Caco-2 (cell line): Measurements from ENCODE around the gene GLRA2. TPM values are rescaled to one million over a fixed set of nuclear protein-coding genes. Genes with fewer than 3 reads are reported as not detected.

ENCODE experiments used
- BruUV-seq: library from RNA; stranded (reverse); fragments of 400-500 nt; replicated peaks from 2 replicates; lab custom pipeline; 2021; lab: Mats Ljungman, UMichigan
- CTCF ChIA-PET: fragments of 300-600 bp; sonication (Branson Sonifier 250); formaldehyde crosslinking; loops from one replicate; lab custom pipeline; 2022; ENCODE audit warnings: antibody characterized with exemption; lab: Charles Lee
- POLR2A ChIA-PET: fragments of 300-600 bp; sonication (Branson Sonifier 250); formaldehyde crosslinking; loops from one replicate; lab custom pipeline; 2022; ENCODE audit warnings: antibody characterized with exemption; lab: Charles Lee
- DNase-seq, 2 experiments: peaks; one replicate each; pipeline versions ENCODE4 v3.0.0 to v3.0.0-alpha.2; 2020 to 2022
- H3K27me3 ChIP-seq: replicated peaks from 2 replicates; pipeline ENCODE4 v1.6.0; 2011; ENCODE audit warnings: low read length; ENCODE audit not compliant: control insufficient read depth, insufficient read depth
- H3K36me3 ChIP-seq: 2 replicates; pipeline ENCODE4 v1.5.1; 2011; ENCODE audit warnings: low read length; ENCODE audit not compliant: control insufficient read depth, insufficient read depth
- H3K4me1 ChIP-seq: fragments of 250-450 bp; sonication (Bioruptor Pico); 2 replicates; pipeline ENCODE4 v1.5.1; 2020; ENCODE audit warnings: mild to moderate bottlenecking
- H3K4me3 ChIP-seq: 2 replicates; pipeline ENCODE4 v1.5.1; 2011; ENCODE audit warnings: low read depth, mild to moderate bottlenecking, control low read depth, low read length
- H3K9me3 ChIP-seq: fragments of 250-450 bp; sonication (Bioruptor Pico); 2 replicates; pipeline ENCODE4 v1.5.1; 2020; ENCODE audit warnings: mild to moderate bottlenecking, moderate library complexity
- H3K27ac Mint-ChIP-seq: one replicate; pipeline ENCODE4 v1.8.0; 2022; ENCODE audit warnings: mixed read lengths; ENCODE audit not compliant: unreplicated experiment
- H3K27me3 Mint-ChIP-seq: one replicate; pipeline ENCODE4 v1.8.0; 2022; ENCODE audit warnings: mixed read lengths; ENCODE audit not compliant: insufficient read depth, unreplicated experiment
- H3K36me3 Mint-ChIP-seq: one replicate; pipeline ENCODE4 v1.8.0; 2022; ENCODE audit warnings: mild to moderate bottlenecking, mixed read lengths; ENCODE audit not compliant: insufficient read depth, unreplicated experiment
- H3K4me1 Mint-ChIP-seq: one replicate; pipeline ENCODE4 v1.8.0; 2022; ENCODE audit warnings: low read depth, mixed read lengths; ENCODE audit not compliant: unreplicated experiment
- H3K4me3 Mint-ChIP-seq: one replicate; pipeline ENCODE4 v1.8.0; 2022; ENCODE audit warnings: mild to moderate bottlenecking, moderate library complexity, mixed read lengths; ENCODE audit not compliant: unreplicated experiment
- H3K9me3 Mint-ChIP-seq: one replicate; pipeline ENCODE4 v1.8.0; 2022; ENCODE audit warnings: mixed read lengths; ENCODE audit not compliant: unreplicated experiment
- intact Hi-C: fragments of 100-400 bp; cut with micrococcal nuclease; formaldehyde crosslinking; loops from one replicate; pipeline ENCODE4 v1.10.0; 2022; ENCODE audit not compliant: unreplicated experiment
- total RNA-seq: library from RNA; stranded (reverse); gene quantifications from 2 replicates; pipeline ENCODE4 v1.2.3, GENCODE V29; 2022
- TF ChIP-seq, protein P1 (sequence below), 2 experiments: fragments of 200-600 bp in 1 of 2; IDR thresholded peaks; 1 replicate in 1 of 2; 2 replicates in 1 of 2; pipeline versions ENCODE4 v1.5.1 to v1.8.0; 2011 to 2022; ENCODE audit warnings: antibody characterized with exemption in 1 of 2, control low read depth in 1 of 2, inconsistent platforms in 1 of 2, low read depth in 1 of 2, low read length in 1 of 2, mild to moderate bottlenecking in 1 of 2, moderate library complexity in 1 of 2; ENCODE audit not compliant: insufficient read depth in 1 of 2, severe bottlenecking in 1 of 2, unreplicated experiment in 1 of 2

GLRA2 gene
- total RNA-seq, 1 experiment from 2014 or later: not detected

- TF ChIP-seq, protein P1, sequence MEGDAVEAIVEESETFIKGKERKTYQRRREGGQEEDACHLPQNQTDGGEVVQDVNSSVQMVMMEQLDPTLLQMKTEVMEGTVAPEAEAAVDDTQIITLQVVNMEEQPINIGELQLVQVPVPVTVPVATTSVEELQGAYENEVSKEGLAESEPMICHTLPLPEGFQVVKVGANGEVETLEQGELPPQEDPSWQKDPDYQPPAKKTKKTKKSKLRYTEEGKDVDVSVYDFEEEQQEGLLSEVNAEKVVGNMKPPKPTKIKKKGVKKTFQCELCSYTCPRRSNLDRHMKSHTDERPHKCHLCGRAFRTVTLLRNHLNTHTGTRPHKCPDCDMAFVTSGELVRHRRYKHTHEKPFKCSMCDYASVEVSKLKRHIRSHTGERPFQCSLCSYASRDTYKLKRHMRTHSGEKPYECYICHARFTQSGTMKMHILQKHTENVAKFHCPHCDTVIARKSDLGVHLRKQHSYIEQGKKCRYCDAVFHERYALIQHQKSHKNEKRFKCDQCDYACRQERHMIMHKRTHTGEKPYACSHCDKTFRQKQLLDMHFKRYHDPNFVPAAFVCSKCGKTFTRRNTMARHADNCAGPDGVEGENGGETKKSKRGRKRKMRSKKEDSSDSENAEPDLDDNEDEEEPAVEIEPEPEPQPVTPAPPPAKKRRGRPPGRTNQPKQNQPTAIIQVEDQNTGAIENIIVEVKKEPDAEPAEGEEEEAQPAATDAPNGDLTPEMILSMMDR (IDR thresholded peaks at IDR 0.05; ENCODE audit: insufficient read depth in 1 of 2, low read depth in 1 of 2, low read length in 1 of 2, severe bottlenecking in 1 of 2, unreplicated experiment in 1 of 2): no peak
- POLR2A ChIA-PET: no interaction called here
- Histone ChIP-seq H3K4me3 (no peak overlapping the region), H3K4me1 (no peaks in the 10 kb centered on the region), H3K9me3 (no peaks in the 10 kb centered on the region), H3K27me3 (no peaks in the 10 kb centered on the region), H3K36me3 (no peaks in the 10 kb centered on the region)
- CTCF ChIA-PET: no interaction called here
- BruUV-seq: no TSS peak
- H3K27me3 Mint-ChIP-seq: no peaks in the 10 kb centered on the region
- H3K27ac Mint-ChIP-seq: no peak overlapping the region
- H3K4me3 Mint-ChIP-seq: no peak overlapping the region
- H3K9me3 Mint-ChIP-seq: no peaks in the 10 kb centered on the region
- intact Hi-C loops: no loop called here
- DNase-seq: no peak
- H3K36me3 Mint-ChIP-seq: no peaks in the 10 kb centered on the region
- no peaks in the 10 kb centered on the region for H3K4me1 Mint-ChIP-seq
These were observed 250.2 kb downstream of the GLRA2 start for GRCh38 chrX:14779580-14779979.
